Smooth muscle cell (in vitro differentiated cells): Measurements from ENCODE around the gene CLIC6. TPM values are rescaled to one million over a fixed set of nuclear protein-coding genes. Genes with fewer than 3 reads are reported as not detected.

Source experiments
- DNase-seq: peaks from one replicate; lab custom pipeline; 2025; ENCODE audit not compliant: unreplicated experiment; lab: John Stamatoyannopoulos, UW
- H2AFZ ChIP-seq: fragments of 200-600 bp; sonication (generic); 2 replicates; pipeline ENCODE4 v1.6.0; 2016; ENCODE audit warnings: antibody characterized with exemption, low read depth, mild to moderate bottlenecking
- H3F3A ChIP-seq: fragments of 200-600 bp; sonication (generic); 2 replicates; pipeline ENCODE4 v1.6.0; 2017; ENCODE audit warnings: antibody characterized with exemption, low read depth
- H3K27ac ChIP-seq: fragments of 200-600 bp; sonication (generic); 2 replicates; pipeline ENCODE4 v1.5.1; 2016; ENCODE audit warnings: low read depth, mild to moderate bottlenecking
- H3K27me3 ChIP-seq: fragments of 200-600 bp; sonication (generic); 2 replicates; pipeline ENCODE4 v1.6.1; 2016; ENCODE audit warnings: low read depth, mild to moderate bottlenecking
- H3K36me3 ChIP-seq: fragments of 200-600 bp; sonication (generic); 2 replicates; pipeline ENCODE4 v1.5.1; 2016; ENCODE audit warnings: low read depth
- H3K4me1 ChIP-seq: fragments of 200-600 bp; sonication (generic); 2 replicates; pipeline ENCODE4 v1.5.1; 2016; ENCODE audit warnings: low read depth
- H3K4me2 ChIP-seq: fragments of 200-600 bp; sonication (generic); 2 replicates; pipeline ENCODE4 v1.6.0; 2016; ENCODE audit warnings: mild to moderate bottlenecking
- H3K4me3 ChIP-seq: fragments of 200-600 bp; sonication (generic); 2 replicates; pipeline ENCODE4 v1.5.1; 2016; ENCODE audit warnings: mild to moderate bottlenecking
- H3K79me2 ChIP-seq: fragments of 200-600 bp; sonication (generic); 2 replicates; pipeline ENCODE4 v1.6.0; 2016; ENCODE audit warnings: low read depth, mild to moderate bottlenecking
- H3K9ac ChIP-seq: fragments of 200-600 bp; sonication (generic); 2 replicates; pipeline ENCODE4 v1.6.0; 2016; ENCODE audit warnings: low read depth
- H3K9me3 ChIP-seq: fragments of 200-600 bp; sonication (generic); replicated peaks from 2 replicates; pipeline ENCODE4 v1.5.1; 2016; ENCODE audit warnings: low read depth
- H4K20me1 ChIP-seq: fragments of 200-600 bp; sonication (generic); 2 replicates; pipeline ENCODE4 v1.6.0; 2016; ENCODE audit warnings: low read depth
- WGBS: methylation state at CpG from one replicate; pipeline ENCODE4 v1.1.7; 2016; ENCODE audit warnings: low lambda C conversion rate; 5-methylcytosine and 5-hydroxymethylcytosine counted together
- polyA plus RNA-seq: library from polyadenylated mRNA; unstranded; fragments of >200 nt; fragmentation: Nextera tagmentation; extraction: Ambion mirVana; gene quantifications from 2 replicates; pipeline ENCODE4 v1.2.1, GENCODE V29; 2016
- total RNA-seq: library from RNA; depleted of rRNA; stranded (reverse); fragments of >200 nt; gene quantifications from 2 replicates; pipeline ENCODE4 v1.2.3, GENCODE V29; 2014
- TF ChIP-seq, protein P1 (sequence below): fragments of 200-600 bp; sonication (generic); IDR thresholded peaks from 2 replicates; pipeline ENCODE4 v1.5.1; 2017; ENCODE audit warnings: borderline replicate concordance, mild to moderate bottlenecking, antibody characterized with exemption; ENCODE audit not compliant: insufficient read depth, poor library complexity, severe bottlenecking

The CLIC6 gene
- total and polyA plus RNA-seq, 2 experiments from 2014 or later = 0.22 TPM; not detected in 1

DNA sequence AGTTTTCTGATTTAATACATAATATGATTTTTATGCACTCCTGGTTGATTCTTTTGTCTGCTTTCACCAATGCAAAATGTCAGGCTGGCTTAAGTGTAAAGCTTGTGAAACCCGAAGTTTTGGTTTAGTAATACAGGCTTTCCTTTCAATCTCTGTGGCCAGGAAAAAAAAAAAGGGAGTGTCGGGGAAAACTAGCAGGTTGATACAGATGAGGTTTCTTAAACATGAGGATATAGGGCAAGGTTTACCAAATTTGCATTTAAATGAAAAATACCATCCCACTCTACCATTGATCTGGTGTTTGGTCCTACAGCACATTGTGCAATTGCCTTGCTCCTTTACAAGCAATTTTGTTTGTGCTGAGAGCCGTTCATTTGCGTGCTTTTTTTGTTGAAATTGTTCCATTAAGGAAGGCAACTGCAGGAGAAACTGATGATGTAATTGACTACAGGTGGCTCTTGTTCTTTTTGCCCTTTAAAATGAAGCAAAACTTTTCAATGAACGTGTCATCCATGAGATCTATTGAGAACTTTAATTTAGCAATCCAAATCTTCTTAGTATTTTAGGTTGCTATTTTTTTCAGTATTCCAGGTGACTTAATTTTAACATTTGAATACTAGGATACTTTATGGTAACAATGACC, 22.7 kb downstream of the CLIC6 start:
- Histone ChIP-seq H3K27me3 (no peaks in the 10 kb centered on the region), H3K4me3 (no peak overlapping the region), H3K9me3 (no peaks in the 10 kb centered on the region), H4K20me1 (no peaks in the 10 kb centered on the region), H3K4me2 (no peak overlapping the region), H3F3A (no peaks in the 10 kb centered on the region), H2AFZ (no peak overlapping the region), H3K27ac (no peak overlapping the region), H3K79me2 (no peaks in the 10 kb centered on the region), H3K36me3 (no peaks in the 10 kb centered on the region), H3K9ac (no peak overlapping the region), H3K4me1 (peaks cover 6% of the 10 kb centered on the region)
- DNase-seq = no peak
- 72% methylated on average over 5 of the region's 5 CpGs for WGBS
- TF ChIP-seq, protein P1, sequence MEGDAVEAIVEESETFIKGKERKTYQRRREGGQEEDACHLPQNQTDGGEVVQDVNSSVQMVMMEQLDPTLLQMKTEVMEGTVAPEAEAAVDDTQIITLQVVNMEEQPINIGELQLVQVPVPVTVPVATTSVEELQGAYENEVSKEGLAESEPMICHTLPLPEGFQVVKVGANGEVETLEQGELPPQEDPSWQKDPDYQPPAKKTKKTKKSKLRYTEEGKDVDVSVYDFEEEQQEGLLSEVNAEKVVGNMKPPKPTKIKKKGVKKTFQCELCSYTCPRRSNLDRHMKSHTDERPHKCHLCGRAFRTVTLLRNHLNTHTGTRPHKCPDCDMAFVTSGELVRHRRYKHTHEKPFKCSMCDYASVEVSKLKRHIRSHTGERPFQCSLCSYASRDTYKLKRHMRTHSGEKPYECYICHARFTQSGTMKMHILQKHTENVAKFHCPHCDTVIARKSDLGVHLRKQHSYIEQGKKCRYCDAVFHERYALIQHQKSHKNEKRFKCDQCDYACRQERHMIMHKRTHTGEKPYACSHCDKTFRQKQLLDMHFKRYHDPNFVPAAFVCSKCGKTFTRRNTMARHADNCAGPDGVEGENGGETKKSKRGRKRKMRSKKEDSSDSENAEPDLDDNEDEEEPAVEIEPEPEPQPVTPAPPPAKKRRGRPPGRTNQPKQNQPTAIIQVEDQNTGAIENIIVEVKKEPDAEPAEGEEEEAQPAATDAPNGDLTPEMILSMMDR = no peak

DNA sequence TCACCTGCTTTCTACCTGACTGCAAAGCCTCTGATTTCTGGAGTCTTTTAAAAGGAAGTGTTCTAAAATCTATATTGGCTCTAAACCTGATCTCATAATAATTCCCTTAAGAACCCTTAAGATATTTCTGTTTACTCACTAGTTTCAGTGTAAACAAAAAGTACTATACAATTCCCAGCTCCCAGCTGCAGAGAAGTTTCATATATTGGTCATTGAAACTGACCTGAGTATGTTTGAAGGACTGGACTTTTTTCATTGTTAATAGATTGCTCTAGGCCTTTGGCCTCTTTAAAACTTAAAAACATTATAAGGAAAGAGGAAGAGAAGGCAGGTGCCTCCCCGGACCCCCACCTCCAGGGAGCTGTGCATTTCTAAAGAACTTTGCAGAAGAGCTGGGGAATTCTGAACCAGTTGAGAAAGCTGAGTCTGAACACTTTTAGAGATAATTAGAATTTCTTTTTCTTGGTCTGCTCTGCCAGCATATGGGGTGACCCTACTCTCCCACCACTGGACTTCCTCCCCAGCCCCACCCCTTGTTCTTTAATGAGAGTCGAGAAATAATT, 23.7 kb downstream of the CLIC6 start:
- Histone ChIP-seq H3K27me3 (no peaks in the 10 kb centered on the region), H3K4me1 (peaks cover 6% of the 10 kb centered on the region), H3K27ac (no peak overlapping the region), H3K9ac (no peak overlapping the region), H3K4me2 (no peak overlapping the region), H3K9me3 (no peaks in the 10 kb centered on the region), H3K4me3 (no peak overlapping the region), H3F3A (no peaks in the 10 kb centered on the region), H4K20me1 (no peaks in the 10 kb centered on the region), H2AFZ (no peak overlapping the region), H3K79me2 (no peaks in the 10 kb centered on the region), H3K36me3 (no peaks in the 10 kb centered on the region)
- TF ChIP-seq, protein P1 = no peak
- WGBS = 92% methylated on average over 2 of the region's 2 CpGs
- DNase-seq = no peak

DNA sequence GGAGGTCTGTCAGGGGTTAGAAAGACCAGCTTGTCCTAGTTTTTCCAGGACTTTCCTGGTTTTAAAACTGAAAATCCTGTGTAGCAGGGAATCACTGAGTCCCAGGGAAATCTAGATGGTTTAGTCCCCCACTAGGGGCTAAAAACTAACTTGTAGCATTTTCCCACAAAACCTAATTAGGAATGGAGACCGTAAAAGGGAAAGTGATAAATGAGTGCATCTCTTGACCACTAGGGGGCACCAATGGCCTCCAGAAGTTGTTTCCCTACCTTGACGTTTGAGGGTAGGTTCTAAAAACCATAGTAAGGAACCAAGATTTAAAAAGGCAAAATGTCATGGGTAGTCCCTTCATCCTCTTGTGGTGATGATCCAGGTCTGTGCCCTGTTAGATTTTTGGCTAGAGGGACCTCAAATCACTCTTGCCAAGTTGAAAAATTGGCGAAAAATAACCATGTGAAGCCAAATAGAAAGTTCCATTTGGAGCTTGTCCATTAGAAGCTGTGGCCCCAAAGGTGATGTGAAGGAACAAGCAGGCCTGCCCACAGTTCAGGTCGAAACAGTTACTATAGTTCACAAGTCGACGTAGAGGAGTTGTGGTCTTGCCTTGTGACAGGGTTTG, 24.5 kb downstream of the CLIC6 start:
- TF ChIP-seq, protein P1 = peak; percentile 84
- Histone ChIP-seq H3K9ac (no peak overlapping the region), H3K4me3 (no peak overlapping the region), H3K4me1 (peaks cover 6% of the 10 kb centered on the region), H3K27me3 (no peaks in the 10 kb centered on the region), H3F3A (no peaks in the 10 kb centered on the region), H4K20me1 (no peaks in the 10 kb centered on the region), H3K36me3 (no peaks in the 10 kb centered on the region), H3K79me2 (no peaks in the 10 kb centered on the region), H3K4me2 (no peak overlapping the region), H3K27ac (no peak overlapping the region), H3K9me3 (no peaks in the 10 kb centered on the region), H2AFZ (peak overlapping the region; percentile 5)
- no peak for DNase-seq
- 62% methylated on average over 6 of the region's 6 CpGs for WGBS

DNA sequence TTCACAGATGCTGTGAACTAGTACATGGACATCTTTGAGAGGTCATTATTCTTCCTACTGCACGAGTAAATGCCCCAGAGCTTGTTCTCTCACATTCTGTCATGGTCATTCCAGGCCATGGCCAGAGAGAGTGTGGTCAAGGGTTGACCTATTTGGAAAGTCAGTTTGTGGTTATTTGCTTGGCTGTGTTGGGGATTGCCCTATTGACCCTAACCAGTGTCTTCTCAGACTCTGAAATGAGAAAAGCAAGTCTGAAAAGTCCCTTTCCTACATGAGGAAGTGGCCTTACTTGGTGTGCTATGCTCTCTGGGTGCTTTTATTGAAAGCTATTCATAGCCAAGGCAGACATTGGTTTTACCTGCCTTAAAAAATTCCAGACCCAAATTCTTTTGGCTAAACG, 26.6 kb downstream of the CLIC6 start:
- Histone ChIP-seq H3K27me3 (no peaks in the 10 kb centered on the region), H3K9me3 (no peaks in the 10 kb centered on the region), H3K79me2 (no peaks in the 10 kb centered on the region), H3K4me2 (no peak overlapping the region), H3K9ac (no peak overlapping the region), H3F3A (no peaks in the 10 kb centered on the region), H3K27ac (no peak overlapping the region), H3K36me3 (no peaks in the 10 kb centered on the region), H3K4me3 (no peak overlapping the region), H3K4me1 (peaks cover 6% of the 10 kb centered on the region), H4K20me1 (no peaks in the 10 kb centered on the region), H2AFZ (no peak overlapping the region)
- no peak for DNase-seq
- TF ChIP-seq, protein P1 = no peak
- 86% methylated on average over 2 of the region's 2 CpGs for WGBS
